Measurements from ENCODE around the gene SIPA1L3.

SIPA1L3 gene

GRCh38 chr19:38152461-38153379 is 245.7 kb downstream of the SIPA1L3 start:
- DNase-seq (ENCODE audit: low read depth) = no peak

- no peak for DNase-seq (ENCODE audit: low read depth)
Observed at GRCh38 chr19:38155453-38155852, 248.4 kb downstream of the SIPA1L3 start.

DNA sequence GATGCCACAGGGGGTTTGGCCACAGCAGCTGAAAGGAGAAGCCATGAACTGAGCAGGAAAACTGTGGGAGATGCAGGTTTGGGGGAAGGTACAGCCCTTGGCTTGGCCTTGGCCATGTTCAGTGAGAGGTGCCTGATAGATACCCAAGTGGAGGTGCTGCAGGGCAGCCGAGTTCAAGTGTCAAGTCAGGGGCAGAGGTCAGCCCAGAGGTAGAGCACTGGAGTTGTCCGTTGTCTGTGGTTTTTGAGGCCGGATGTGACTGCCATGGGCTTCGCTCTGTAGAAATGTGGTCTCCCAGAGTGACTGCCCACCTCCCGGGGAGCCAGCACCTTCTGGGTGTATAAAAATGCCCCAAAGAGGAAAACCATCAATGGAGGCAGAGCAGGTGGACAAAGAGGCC is 251.7 kb downstream of the SIPA1L3 start:
- DNase-seq (ENCODE audit: low read depth) = no peak

GRCh38 chr19:38162094-38162493 is 255.1 kb downstream of the SIPA1L3 start:
- DNase-seq (ENCODE audit: low read depth) = no peak

DNA sequence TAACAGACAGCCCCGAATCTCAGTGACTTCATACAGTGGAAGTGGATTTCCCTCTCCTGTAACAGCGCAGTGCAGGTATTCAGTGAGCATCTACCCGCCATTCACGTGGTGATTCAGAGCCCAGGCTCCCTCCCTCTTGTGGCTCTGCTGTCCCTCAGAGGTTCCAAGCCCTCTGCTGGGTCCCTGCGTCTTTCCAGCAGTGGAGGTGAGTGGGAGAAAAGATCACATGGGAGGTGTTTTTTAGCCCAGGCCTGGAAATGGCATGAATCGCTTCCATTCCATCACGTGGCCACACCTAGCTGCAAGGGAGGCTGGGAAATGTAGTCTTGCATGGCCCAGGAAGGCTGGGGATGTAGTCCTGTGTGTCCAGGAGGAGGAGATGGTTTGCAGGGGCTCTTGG is 255.6 kb downstream of the SIPA1L3 start:
- no peak for DNase-seq (ENCODE audit: low read depth)

DNA sequence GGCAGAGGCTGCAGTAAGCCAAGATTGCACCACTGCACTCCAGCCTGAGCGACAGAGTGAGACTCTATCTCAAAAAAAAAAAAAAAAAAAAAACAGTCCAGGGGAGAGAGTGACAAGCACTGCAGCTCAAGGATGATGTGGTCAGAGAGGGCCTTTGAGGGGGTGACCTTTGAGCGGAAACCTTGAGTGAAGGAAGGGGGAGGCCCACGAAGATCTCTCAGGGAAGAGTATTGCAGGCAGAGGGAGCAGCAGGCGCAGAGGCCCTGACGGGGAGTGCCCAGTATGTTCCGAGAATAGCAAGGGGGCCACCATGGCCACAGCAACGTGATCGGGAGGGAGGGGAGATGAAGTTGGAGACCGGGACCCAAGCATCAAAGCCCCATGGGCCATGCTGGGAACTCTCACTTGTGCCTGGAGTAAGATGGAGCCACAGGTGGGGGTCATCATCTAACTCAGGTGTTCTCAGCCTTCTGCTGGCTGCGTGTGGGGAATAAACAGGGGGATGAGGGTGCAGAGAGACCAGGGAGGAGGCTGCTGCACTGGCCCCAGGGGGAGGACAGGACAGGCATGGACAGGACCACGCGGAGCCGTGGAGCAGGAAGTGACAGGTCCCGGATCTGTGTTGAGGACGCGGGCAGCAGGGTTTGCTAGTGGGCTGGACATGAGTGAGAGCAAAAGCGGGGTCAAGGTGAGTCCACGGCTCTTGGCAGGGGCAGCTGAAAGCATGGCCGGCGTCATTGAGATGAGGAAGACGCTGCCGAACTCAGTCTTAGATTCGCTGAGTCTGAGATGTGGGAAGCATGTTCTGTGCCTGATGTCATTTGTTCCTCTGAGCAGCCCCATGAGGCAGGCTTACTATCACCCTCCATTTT is 256.6 kb downstream of the SIPA1L3 start:
- no peak for DNase-seq (ENCODE audit: low read depth)

GRCh38 chr19:38164526-38164925 is 257.5 kb downstream of the SIPA1L3 start:
- DNase-seq (ENCODE audit: low read depth) = no peak

GRCh38 chr19:38165335-38165734 is 258.3 kb downstream of the SIPA1L3 start:
- no peak for DNase-seq (ENCODE audit: low read depth)

GRCh38 chr19:38168637-38169036 is 261.6 kb downstream of the SIPA1L3 start:
- DNase-seq (ENCODE audit: low read depth) = no peak

- no peak for DNase-seq (ENCODE audit: low read depth)
Observed at GRCh38 chr19:38170334-38170733, 263.3 kb downstream of the SIPA1L3 start.

GRCh38 chr19:38172001-38172400 is 265.0 kb downstream of the SIPA1L3 start:
- DNase-seq (ENCODE audit: low read depth) = no peak

GRCh38 chr19:38173291-38174041 is 266.5 kb downstream of the SIPA1L3 start:
- no peak for DNase-seq (ENCODE audit: low read depth)

GRCh38 chr19:38175422-38175821 is 268.4 kb downstream of the SIPA1L3 start:
- no peak for DNase-seq (ENCODE audit: low read depth)

DNA sequence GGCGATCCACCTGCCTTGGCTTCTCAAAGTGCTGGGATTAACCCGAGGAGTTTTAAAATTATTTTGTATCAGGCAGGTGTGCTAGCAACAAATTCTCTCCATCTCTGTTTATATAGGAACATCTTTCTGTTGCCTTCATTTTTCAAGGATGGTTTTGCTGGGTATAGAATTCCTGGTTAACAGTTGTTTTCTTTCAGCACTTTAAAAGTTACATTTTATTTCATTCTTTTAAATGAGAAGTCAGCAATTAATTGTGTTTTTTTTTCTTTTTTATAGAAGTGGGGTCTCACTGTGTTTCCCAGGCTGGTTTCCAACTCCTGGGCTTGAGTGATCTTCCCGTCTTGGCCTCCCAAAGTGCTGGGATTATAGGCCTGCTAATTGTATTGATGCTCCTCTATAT is 273.1 kb downstream of the SIPA1L3 start:
- no peak for DNase-seq (ENCODE audit: low read depth)

DNA sequence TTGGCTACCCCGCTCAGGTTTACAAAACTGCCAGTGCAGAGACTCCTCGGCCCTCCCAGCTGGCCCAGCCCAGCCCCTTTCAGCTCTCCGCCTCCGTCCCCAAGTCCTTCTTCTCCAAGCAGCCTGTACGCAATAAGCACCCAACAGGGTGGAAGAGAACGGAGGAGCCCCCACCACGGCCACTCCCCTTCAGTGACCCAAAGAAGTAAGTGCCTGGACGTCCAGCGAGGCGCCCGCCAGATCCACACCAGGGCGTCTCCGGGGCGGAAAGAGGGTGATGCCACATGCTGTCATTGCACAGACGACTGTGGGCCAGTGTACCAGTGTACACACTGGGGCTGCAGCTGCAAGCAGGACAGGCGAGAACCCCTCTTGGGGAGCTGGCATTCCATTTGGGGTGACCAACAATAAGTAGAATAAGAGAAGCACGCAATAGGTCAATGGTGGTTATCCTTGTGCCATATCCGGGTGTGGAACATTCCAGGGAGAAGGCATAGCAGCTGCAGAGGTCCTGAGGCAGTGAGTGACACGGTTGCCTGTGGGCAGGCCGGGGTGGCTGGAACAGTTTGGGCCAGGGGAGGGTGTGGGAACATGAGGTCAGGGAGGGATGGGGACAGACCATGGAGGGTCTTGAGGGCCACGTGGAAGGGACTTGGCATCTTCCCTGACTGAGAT is 275.7 kb downstream of the SIPA1L3 start:
- no peak for DNase-seq (ENCODE audit: low read depth)

DNA sequence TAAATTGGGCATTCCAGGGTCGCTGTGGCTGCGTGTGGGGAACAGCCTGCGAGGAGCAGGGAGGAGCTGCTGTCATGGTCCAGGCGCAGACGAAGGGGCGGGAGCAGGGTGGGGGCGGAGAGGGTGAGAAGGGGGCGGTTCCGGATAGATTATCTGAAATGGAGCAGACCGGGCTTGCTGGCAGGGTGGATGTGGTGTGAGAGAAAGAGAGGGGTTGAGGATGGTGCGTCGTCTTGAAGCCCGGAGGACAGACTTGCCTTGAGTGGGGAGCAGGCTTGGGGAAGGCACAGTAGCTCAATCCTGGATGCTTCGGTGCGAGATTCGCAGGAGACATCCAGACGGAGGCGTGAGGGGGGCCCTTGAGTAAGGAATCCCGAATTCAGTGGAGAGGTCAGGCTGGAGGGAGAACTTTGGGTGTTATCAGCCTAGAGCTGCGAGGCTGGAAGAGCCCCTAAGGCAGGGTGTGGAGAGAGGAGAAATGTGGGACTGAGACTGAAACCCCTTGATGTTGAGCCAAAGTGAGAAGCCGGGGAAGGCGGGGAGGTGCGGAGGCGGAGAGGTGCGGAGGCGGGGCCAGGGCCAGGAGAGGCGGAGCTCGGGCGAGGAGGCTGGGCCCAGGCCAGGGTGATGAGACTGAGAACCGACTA is 276.4 kb downstream of the SIPA1L3 start:
- DNase-seq (ENCODE audit: low read depth) = no peak

DNA sequence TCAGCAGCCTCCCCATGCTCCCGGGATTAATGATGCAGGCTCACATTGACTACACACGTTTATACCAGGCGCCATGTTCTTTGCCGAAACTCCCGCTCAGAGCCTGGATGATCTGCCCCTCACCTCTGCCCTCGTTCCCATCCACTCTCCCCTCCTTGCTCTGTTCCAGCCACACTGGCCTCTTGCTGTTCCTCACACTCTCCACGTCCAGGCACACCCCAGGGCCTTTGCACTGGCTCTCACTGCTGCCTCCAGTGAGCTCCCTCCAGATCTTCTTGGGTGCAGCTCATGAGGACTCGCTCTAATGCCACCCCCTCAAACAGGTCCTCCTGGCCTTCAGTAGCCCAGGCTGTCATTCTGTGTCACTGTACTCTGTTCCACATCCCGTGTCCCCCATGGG is 277.8 kb downstream of the SIPA1L3 start:
- no peak for DNase-seq (ENCODE audit: low read depth)

DNA sequence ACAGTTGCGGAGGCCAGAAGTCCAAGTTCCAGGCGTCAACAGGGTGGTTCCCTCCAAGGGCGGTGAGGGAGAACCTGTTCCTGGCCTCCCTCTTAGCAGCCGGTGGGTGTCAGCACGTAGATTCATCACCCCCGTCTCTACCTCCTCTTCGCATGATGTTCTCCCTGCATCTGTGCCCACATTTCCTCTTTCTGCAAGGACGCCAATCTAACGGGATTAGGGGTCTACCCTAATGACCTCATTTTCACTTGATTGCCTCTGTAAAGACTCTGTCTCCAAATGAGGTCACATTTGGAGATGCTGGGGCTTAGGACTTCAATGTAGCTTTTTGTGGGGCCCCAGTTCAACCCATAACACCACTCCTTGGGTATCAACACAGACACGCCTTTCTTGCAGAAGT is 278.6 kb downstream of the SIPA1L3 start:
- DNase-seq (ENCODE audit: low read depth) = no peak

- DNase-seq (ENCODE audit: low read depth) = no peak
Observed at GRCh38 chr19:38190061-38190460, 283.1 kb downstream of the SIPA1L3 start.

DNA sequence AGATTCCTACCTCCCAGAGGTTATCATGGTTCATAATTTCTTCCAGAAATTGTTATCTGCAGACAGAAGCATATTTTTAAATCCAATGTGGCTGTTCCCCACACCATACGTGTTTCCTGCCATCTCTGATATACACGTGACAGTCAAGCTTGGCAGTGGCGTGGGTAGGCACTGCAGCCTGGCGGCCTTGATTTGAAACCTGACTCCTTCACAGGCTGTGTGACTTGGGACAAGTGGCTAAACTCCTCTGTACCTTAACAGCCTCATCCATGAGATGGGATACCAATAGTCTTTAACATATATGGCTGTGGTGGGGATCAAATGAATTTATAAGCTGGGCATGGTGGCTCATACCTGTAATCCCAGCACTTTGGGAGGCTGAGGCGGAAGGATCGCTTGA is 283.8 kb downstream of the SIPA1L3 start:
- DNase-seq (ENCODE audit: low read depth) = no peak

GRCh38 chr19:38191747-38192146 is 284.7 kb downstream of the SIPA1L3 start:
- DNase-seq (ENCODE audit: low read depth) = no peak
